Measurements from ENCODE around the gene PNISR.

PNISR gene

GRCh38 chr6:99348288-99349170 lies 76.6 kb downstream of the PNISR start:
- no peak for DNase-seq (ENCODE audit: low read depth in 2 of 3, low spot score in 1 of 3)

All from stimulated activated CD4-positive, alpha-beta T cell treated with anti-CD3 and anti-CD28 coated beads, Interleukin-12 subunit alpha, Interleukin-12 subunit beta, amount 100 ng/mL, for 48 hours (primary cell).